H1 (cell line): Measurements from ENCODE around the gene AMBN. TPM values are rescaled to one million over a fixed set of nuclear protein-coding genes. Genes with fewer than 3 reads are reported as not detected.

ENCODE experiments used
- CTCF ChIA-PET: fragments of 300-600 bp; sonication (Branson Sonifier 250); formaldehyde crosslinking; loops from one replicate; lab custom pipeline; 2021; ENCODE audit not compliant: partially characterized antibody; lab: Charles Lee
- POLR2A ChIA-PET: fragments of 300-600 bp; sonication (Branson Sonifier 250); formaldehyde crosslinking; loops from one replicate; lab custom pipeline; 2021; ENCODE audit warnings: inconsistent platforms; ENCODE audit not compliant: partially characterized antibody; lab: Charles Lee
- DNase-seq, 2 experiments: peaks; one replicate each; pipeline versions ENCODE4 v3.0.0 to v3.0.0-alpha.2; 2010 to 2022; ENCODE audit warnings: low spot score in 2 of 2, low read depth in 1 of 2, mixed read lengths in 1 of 2
- FAIRE-seq: peaks from 2 replicates; lab custom pipeline; 2011; peaks lifted over from hg19 to GRCh38; lab: Jason Lieb, UNC
- H2AFZ ChIP-seq: 2 replicates; pipeline ENCODE4 v1.8.1; 2012; ENCODE audit warnings: low read length, inconsistent platforms
- H2AK5ac ChIP-seq: 2 replicates; pipeline ENCODE4 v1.6.1; 2013; ENCODE audit warnings: low read depth, low read length
- H2BK120ac ChIP-seq: replicated peaks from 2 replicates; pipeline ENCODE3; 2013; ENCODE audit warnings: low read depth, low read length, inconsistent platforms
- H2BK12ac ChIP-seq: 2 replicates; pipeline ENCODE4 v1.6.1; 2013; ENCODE audit warnings: low read depth, low read length
- H2BK15ac ChIP-seq: 2 replicates; pipeline ENCODE4 v1.6.1; 2013; ENCODE audit warnings: low read length
- H2BK20ac ChIP-seq: 2 replicates; pipeline ENCODE4 v1.6.1; 2013; ENCODE audit warnings: low read length
- H2BK5ac ChIP-seq: 2 replicates; pipeline ENCODE4 v1.6.1; 2013; ENCODE audit warnings: low read depth, low read length
- H3K14ac ChIP-seq: 2 replicates; pipeline ENCODE4 v1.6.1; 2013; ENCODE audit warnings: inconsistent platforms; ENCODE audit not compliant: insufficient read length
- H3K18ac ChIP-seq: 2 replicates; pipeline ENCODE4 v1.6.1; 2013; ENCODE audit warnings: low read length; ENCODE audit errors: extremely low read depth
- H3K23ac ChIP-seq: 2 replicates; pipeline ENCODE4 v1.6.1; 2013; ENCODE audit warnings: inconsistent platforms; ENCODE audit not compliant: insufficient read length
- H3K23me2 ChIP-seq: 2 replicates; pipeline ENCODE4 v1.6.1; 2013; ENCODE audit warnings: low read depth, low read length
- H3K27ac ChIP-seq: 2 replicates; pipeline ENCODE4 v1.6.1; 2011; ENCODE audit warnings: low read depth, low read length, inconsistent platforms
- H3K27me3 ChIP-seq, 4 experiments: replicated peaks in 1 of 4; 1 replicate in 1 of 4; 2 replicates in 3 of 4; pipeline versions ENCODE4 v1.6.1 to v1.8.1; 2011 to 2013; ENCODE audit warnings: low read length in 3 of 4, mild to moderate bottlenecking in 3 of 4, inconsistent platforms in 2 of 4, mixed read lengths in 2 of 4, moderate library complexity in 1 of 4; ENCODE audit not compliant: control insufficient read depth in 3 of 4, insufficient read depth in 3 of 4; ENCODE audit errors: extremely low read depth in 1 of 4
- H3K36me3 ChIP-seq, 4 experiments: 2 replicates each; pipeline versions ENCODE4 v1.6.1 to v1.8.1; 2011 to 2013; ENCODE audit warnings: mild to moderate bottlenecking in 4 of 4, low read length in 3 of 4, moderate library complexity in 2 of 4, control low read depth in 1 of 4, inconsistent platforms in 1 of 4; ENCODE audit not compliant: insufficient read depth in 4 of 4, control insufficient read depth in 2 of 4
- H3K4ac ChIP-seq: replicated peaks from 2 replicates; pipeline ENCODE3; 2013; ENCODE audit warnings: low read length, low read depth, mixed read lengths, inconsistent platforms; ENCODE audit not compliant: insufficient read length
- H3K4me1 ChIP-seq, 4 experiments: replicated peaks in 1 of 4; 1 replicate in 1 of 4; 2 replicates in 3 of 4; pipeline versions ENCODE4 v1.6.1 to v1.8.1; 2011 to 2013; ENCODE audit warnings: low read length in 3 of 4, inconsistent platforms in 2 of 4, mixed read lengths in 1 of 4; ENCODE audit not compliant: insufficient read depth in 4 of 4, control insufficient read depth in 3 of 4
- H3K4me2 ChIP-seq, 2 experiments: 2 replicates each; pipeline versions ENCODE4 v1.6.1 to v1.8.1; 2011 to 2013; ENCODE audit warnings: low read depth in 2 of 2, low read length in 2 of 2, control low read depth in 1 of 2, inconsistent platforms in 1 of 2, mild to moderate bottlenecking in 1 of 2; ENCODE audit not compliant: insufficient read depth in 1 of 2
- H3K4me3 ChIP-seq, 4 experiments: fragments of 200-600, 300-600 bp in 1 of 4; sonication (generic), shearing (Covaris generic), sonication (Bioruptor Twin) in 1 of 4; 2 replicates each; pipeline versions ENCODE4 v1.5.1 to v1.8.1; 2011 to 2016; ENCODE audit warnings: low read length in 4 of 4, low read depth in 3 of 4, control low read depth in 2 of 4, inconsistent platforms in 2 of 4, mild to moderate bottlenecking in 2 of 4, mixed read lengths in 1 of 4, moderate library complexity in 1 of 4; ENCODE audit not compliant: insufficient read depth in 2 of 4; ENCODE audit errors: extremely low read depth in 1 of 4
- H3K56ac ChIP-seq: replicated peaks from 2 replicates; pipeline ENCODE3; 2013; ENCODE audit warnings: low read depth, mild to moderate bottlenecking, mixed read lengths, low read length, inconsistent platforms; ENCODE audit not compliant: insufficient read length
- H3K79me1 ChIP-seq: 2 replicates; pipeline ENCODE4 v1.6.1; 2013; ENCODE audit warnings: low read depth, low read length, control low read depth
- H3K79me2 ChIP-seq, 2 experiments: 2 replicates each; pipeline versions ENCODE4 v1.6.1 to v1.8.1; 2012 to 2013; ENCODE audit warnings: low read length in 2 of 2, mild to moderate bottlenecking in 2 of 2, inconsistent platforms in 1 of 2; ENCODE audit not compliant: insufficient read depth in 2 of 2, control insufficient read depth in 1 of 2
- H3K9ac ChIP-seq, 4 experiments: replicated peaks in 1 of 4; 1 replicate in 1 of 4; 2 replicates in 3 of 4; pipeline versions ENCODE4 v1.6.1 to v1.8.1; 2011 to 2013; ENCODE audit warnings: low read depth in 3 of 4, low read length in 3 of 4, control low read depth in 2 of 4, mild to moderate bottlenecking in 2 of 4, moderate library complexity in 2 of 4, inconsistent platforms in 1 of 4; ENCODE audit errors: extremely low read depth in 1 of 4
- H3K9me3 ChIP-seq, 2 experiments: 2 replicates each; pipeline versions ENCODE4 v1.6.1 to v1.8.1; 2012 to 2013; ENCODE audit warnings: mild to moderate bottlenecking in 2 of 2, moderate library complexity in 2 of 2, control low read depth in 1 of 2, inconsistent platforms in 1 of 2, low read depth in 1 of 2, low read length in 1 of 2, mixed read lengths in 1 of 2; ENCODE audit not compliant: insufficient read depth in 2 of 2
- H4K20me1 ChIP-seq, 2 experiments: replicated peaks in 1 of 2; 2 replicates each; pipeline versions ENCODE3 to v1.8.1; 2011 to 2013; ENCODE audit warnings: inconsistent platforms in 2 of 2, low read length in 2 of 2, mild to moderate bottlenecking in 1 of 2; ENCODE audit not compliant: insufficient read depth in 2 of 2, control insufficient read depth in 1 of 2
- H4K5ac ChIP-seq: 2 replicates; pipeline ENCODE4 v1.6.1; 2013; ENCODE audit warnings: low read length, low read depth, mixed read lengths, inconsistent platforms; ENCODE audit not compliant: insufficient read length
- H4K8ac ChIP-seq: 2 replicates; pipeline ENCODE4 v1.8.0; 2013; ENCODE audit warnings: mild to moderate bottlenecking, moderate library complexity, low read length, inconsistent platforms; ENCODE audit not compliant: insufficient read depth; ENCODE audit errors: extremely low read depth
- H4K91ac ChIP-seq: replicated peaks from 2 replicates; pipeline ENCODE3; 2013; ENCODE audit warnings: low read length, mixed read lengths, inconsistent platforms; ENCODE audit not compliant: insufficient read length
- BCL11A ChIP-seq, 2 experiments: IDR thresholded peaks; one replicate each; pipeline ENCODE4 v1.6.1; 2011; ENCODE audit warnings: low read depth in 2 of 2, low read length in 2 of 2, mild to moderate bottlenecking in 2 of 2
- CREB1 ChIP-seq: IDR thresholded peaks from 2 replicates; pipeline ENCODE4 v1.6.1; 2012; ENCODE audit warnings: inconsistent platforms
- HDAC6 ChIP-seq: IDR thresholded peaks from one replicate; pipeline ENCODE4 v1.7.1; 2012; ENCODE audit warnings: low read depth, mild to moderate bottlenecking, inconsistent platforms, low read length, moderate library complexity
- KDM5A ChIP-seq: fragments of 200-600 bp; IDR thresholded peaks from 2 replicates; pipeline ENCODE4 v1.7.1; 2012; ENCODE audit warnings: mild to moderate bottlenecking, low read length, inconsistent platforms, mixed read lengths
- RBBP5 ChIP-seq: IDR thresholded peaks from 2 replicates; pipeline ENCODE4 v1.7.1; 2012; ENCODE audit warnings: low read depth, mild to moderate bottlenecking, inconsistent platforms, low read length, moderate library complexity, borderline replicate concordance
- RXRA ChIP-seq: IDR thresholded peaks from 2 replicates; pipeline ENCODE4 v1.6.1; 2011; ENCODE audit warnings: low read depth, mild to moderate bottlenecking, low read length, moderate library complexity; ENCODE audit not compliant: insufficient read depth
- SRF ChIP-seq: IDR thresholded peaks from 2 replicates; pipeline ENCODE4 v1.6.1; 2011; ENCODE audit warnings: mild to moderate bottlenecking, low read depth, low read length, moderate library complexity
- WGBS, 2 experiments: shearing (Covaris generic) in 1 of 2; methylation state at CpG; one replicate each; pipeline versions ENCODE4 v1.1.6 to v1.1.7; 2013 to 2015; ENCODE audit warnings: low lambda C conversion rate in 2 of 2, mixed read lengths in 2 of 2, inconsistent platforms in 1 of 2, low coverage in 1 of 2, missing lambda C conversion rate in 1 of 2; ENCODE audit not compliant: insufficient replicate concordance in 2 of 2, insufficient coverage in 1 of 2, insufficient read length in 1 of 2; ENCODE audit errors: extremely low coverage in 1 of 2, missing lambda C conversion rate in 1 of 2; 5-methylcytosine and 5-hydroxymethylcytosine counted together
- long read RNA-seq, 2 experiments: library from RNA in 1 of 2; library from capped mRNA in 1 of 2; stranded (forward); transcript quantifications; one replicate each; pipeline ENCODE4 v2.0.0, GENCODE V29; 2021; ENCODE audit warnings: inconsistent platforms in 1 of 2
- polyA minus RNA-seq, 3 experiments: library from RNA; depleted of rRNA, polyadenylated mRNA; stranded (reverse); fragments of >200 nt; gene quantifications; 1 replicate in 2 of 3; 2 replicates in 1 of 3; pipeline ENCODE4 v1.2.3, GENCODE V29; 2011
- polyA plus RNA-seq, 7 experiments: library from polyadenylated mRNA; depleted of rRNA in 3 of 7; stranded (reverse) in 5 of 7; unstranded in 2 of 7; fragments of >200 nt in 5 of 7; fragments of 200-250 nt in 2 of 7; gene quantifications; 1 replicate in 5 of 7; 2 replicates in 1 of 7; 4 replicates in 1 of 7; pipeline versions ENCODE4 v1.2.1 to v1.2.3, GENCODE V29; 2011 to 2013; ENCODE audit warnings: missing spikeins in 2 of 7, mixed read lengths in 2 of 7
- total RNA-seq: library from RNA; stranded (reverse); fragmentation: NEBNext Ultra II Directional; extraction: Animal tissue kit (Norgen Biotek cat#: 25700); gene quantifications from 2 replicates; pipeline ENCODE4 v1.2.1, GENCODE V29; 2021

Gene AMBN
- total RNA-seq (not detected in 2 replicates), polyA plus RNA-seq (2011; rRNA removed) (not detected in 2 replicates), polyA minus RNA-seq (2011; rRNA and poly(A)+ RNA removed) (not detected in 2 replicates)
- polyA plus RNA-seq (2011; cell fraction: cytosol; rRNA removed) = not detected
- not detected for polyA plus RNA-seq (2011; cell fraction: nucleus; rRNA removed)
- not detected in 4 replicates for polyA plus RNA-seq (2012, experiment 1 of 2)
- not detected for polyA plus RNA-seq (2012, experiment 2 of 2)
- not detected for polyA plus RNA-seq (2013, experiment 1 of 2)
- not detected for polyA plus RNA-seq (2013, experiment 2 of 2)
- not detected for polyA minus RNA-seq (2011; cell fraction: cytosol; rRNA and poly(A)+ RNA removed)
- not detected for polyA minus RNA-seq (2011; cell fraction: nucleus; rRNA and poly(A)+ RNA removed)
- long read RNA-seq, experiment 1 = 0 reads
- long read RNA-seq, experiment 2 = 0 reads

- Histone ChIP-seq H3K56ac (no peak within 1 kb of the TSS), H4K8ac (no peak within 1 kb of the TSS), H4K91ac (no peak within 1 kb of the TSS), H4K5ac (no peak within 1 kb of the TSS), H4K20me1 (no peaks in the 10 kb centered on the region), H3K27me3 (no peaks in the 10 kb centered on the region), H3K23me2 (no peaks in the 10 kb centered on the region), H3K18ac (no peak within 1 kb of the TSS), H3K27ac (no peak within 1 kb of the TSS), H3K9me3 (no peaks in the 10 kb centered on the region), H3K14ac (no peak within 1 kb of the TSS), H2AK5ac (no peak within 1 kb of the TSS), H3K4me3 (no peak within 1 kb of the TSS), H2BK15ac (no peak within 1 kb of the TSS), H2BK20ac (no peak within 1 kb of the TSS), H2BK12ac (no peak within 1 kb of the TSS), H2AFZ (no peak within 1 kb of the TSS), H3K36me3 (no peaks in the 10 kb centered on the region), H3K23ac (no peak within 1 kb of the TSS), H3K79me1 (no peaks in the 10 kb centered on the region), H3K4me1 (no peaks in the 10 kb centered on the region), H3K4ac (no peak within 1 kb of the TSS), H3K4me2 (no peak within 1 kb of the TSS), H2BK5ac (no peak within 1 kb of the TSS), H3K79me2 (no peaks in the 10 kb centered on the region), H2BK120ac (no peak within 1 kb of the TSS), H3K9ac (peak within 1 kb of the TSS in 1 of 4 experiments; percentile 34; a peak in 1 of 7 replicates)
- ChIA-PET CTCF (interaction anchor here (0.9 kb wide), 1 partner anchor 17 kb away, joined by 3 read pairs; no protein-coding TSS in a partner anchor), POLR2A (interaction anchor here (0.6 kb wide), 1 partner anchor 25 kb away, joined by 3 read pairs; no protein-coding TSS in a partner anchor)
- DNase-seq (no peak), FAIRE-seq (no peak)
- 77% methylated on average over 5 of the region's 5 CpGs; no CpG with 5 or more reads in 1 of the 2 experiments for WGBS, 2 experiments
- no peak for TF ChIP-seq CREB1
- no peak for TF ChIP-seq BCL11A (IDR thresholded peaks at IDR 0.05; ENCODE audit: low read depth in 2 of 2, low read length in 2 of 2)
- TF ChIP-seq SRF = no peak
- TF ChIP-seq KDM5A = no peak
- no peak for TF ChIP-seq RBBP5
- TF ChIP-seq RXRA = no peak
- no peak for TF ChIP-seq HDAC6
Observed at GRCh38 chr4:70591955-70592582, at the start of gene AMBN. Gene AMBN, plus strand, starts transcription at chr4:70592256. Its CDS starts 103 bp downstream, at chr4:70592359.
